NCI-H2196 (cell line): ENCODE measurements around the gene SLC35B3.
A peak's percentile ranks its signal among the peaks of the same experiment; 100 is the strongest.
"Not testable (repeated sequence)": the region's sequence is repeated elsewhere in the genome, so short reads cannot be mapped to it uniquely, and the experiment has no call there.

Source experiments
- DNase-seq: peaks from one replicate; lab custom pipeline; 2025; ENCODE audit not compliant: unreplicated experiment; lab: John Stamatoyannopoulos, UW

The SLC35B3 gene

GRCh38 chr6:8435093-8435844, at the start of gene SLC35B3:
SLC35B3 (minus strand) TSS chr6:8435545.
- DNase-seq: peak; percentile 97

DNA sequence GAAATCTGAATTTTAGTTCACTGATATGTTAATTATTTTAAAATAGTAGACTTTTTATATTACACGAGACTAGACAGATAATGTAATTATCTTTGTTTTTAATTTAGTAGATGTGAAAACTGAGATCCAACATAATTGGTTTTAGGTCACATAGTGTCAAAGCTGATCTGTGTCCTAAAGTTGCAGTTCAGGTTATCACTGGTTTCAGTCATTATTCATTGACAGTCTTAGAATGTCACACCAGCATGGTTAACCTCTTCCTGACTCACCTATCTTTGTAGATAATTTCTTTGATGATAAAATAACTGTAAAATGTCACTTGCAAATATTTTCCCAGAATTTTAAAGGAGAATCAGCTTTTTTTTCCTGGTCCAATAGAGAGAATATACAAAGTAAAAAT, 48.3 kb upstream of the SLC35B3 start:
- DNase-seq: no peak

DNA sequence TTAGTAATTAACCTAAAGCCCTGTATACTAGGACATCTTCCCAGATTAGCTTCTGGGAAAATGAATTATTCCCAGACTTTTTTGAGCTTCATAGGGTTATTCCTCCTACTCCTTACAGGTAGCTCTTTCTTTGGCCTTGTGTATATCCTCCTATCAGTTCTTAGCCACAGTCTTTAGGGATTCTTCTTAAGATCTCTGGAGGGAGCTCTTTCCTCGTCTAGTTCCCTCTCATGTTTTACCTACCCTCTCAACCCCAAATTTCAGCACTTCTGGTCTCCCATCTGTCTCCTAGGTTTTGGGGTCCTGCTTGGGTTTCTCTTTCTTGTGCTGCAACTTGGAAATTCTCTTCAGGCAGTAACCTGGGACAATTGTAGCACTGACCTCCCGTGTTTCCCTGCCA, 46.4 kb upstream of the SLC35B3 start:
- no peak for DNase-seq

DNA sequence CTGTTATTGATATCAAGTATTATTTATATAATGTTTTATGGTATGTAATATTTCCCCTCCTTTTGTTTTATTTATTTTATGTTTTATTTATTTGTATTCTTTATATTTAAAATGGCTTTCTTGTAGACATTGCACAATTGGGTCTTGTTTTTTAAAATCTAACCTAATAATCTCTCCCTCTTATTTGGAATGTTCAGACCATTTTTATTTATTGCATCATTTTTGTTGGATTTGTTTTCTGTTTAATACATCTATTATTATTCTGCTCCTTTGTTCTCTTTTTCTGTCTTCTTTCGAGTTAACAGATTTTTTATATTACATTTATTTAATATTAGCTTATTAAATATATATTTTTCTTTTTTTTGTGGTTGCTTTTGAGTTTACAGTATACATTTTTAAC, 43.1 kb upstream of the SLC35B3 start:
- no peak for DNase-seq

DNA sequence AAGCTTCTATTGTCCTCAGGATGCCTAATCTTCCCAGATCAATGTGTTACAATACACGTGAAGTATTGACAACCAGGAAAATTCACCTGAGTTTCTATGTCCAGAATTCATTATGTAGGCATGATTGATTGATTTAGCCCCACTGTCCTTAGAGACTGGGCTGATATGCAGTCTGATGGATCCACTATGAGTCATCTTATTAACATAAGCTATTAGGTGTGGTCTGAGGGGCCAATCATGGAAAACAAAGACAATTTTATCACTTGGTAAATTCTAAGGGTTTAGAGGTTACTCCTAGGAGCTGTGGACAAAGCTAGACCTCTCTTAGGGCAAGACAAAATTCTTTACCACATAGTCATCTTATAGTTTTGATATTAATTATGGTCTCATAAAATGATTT, 41.3 kb upstream of the SLC35B3 start:
- no peak for DNase-seq

DNA sequence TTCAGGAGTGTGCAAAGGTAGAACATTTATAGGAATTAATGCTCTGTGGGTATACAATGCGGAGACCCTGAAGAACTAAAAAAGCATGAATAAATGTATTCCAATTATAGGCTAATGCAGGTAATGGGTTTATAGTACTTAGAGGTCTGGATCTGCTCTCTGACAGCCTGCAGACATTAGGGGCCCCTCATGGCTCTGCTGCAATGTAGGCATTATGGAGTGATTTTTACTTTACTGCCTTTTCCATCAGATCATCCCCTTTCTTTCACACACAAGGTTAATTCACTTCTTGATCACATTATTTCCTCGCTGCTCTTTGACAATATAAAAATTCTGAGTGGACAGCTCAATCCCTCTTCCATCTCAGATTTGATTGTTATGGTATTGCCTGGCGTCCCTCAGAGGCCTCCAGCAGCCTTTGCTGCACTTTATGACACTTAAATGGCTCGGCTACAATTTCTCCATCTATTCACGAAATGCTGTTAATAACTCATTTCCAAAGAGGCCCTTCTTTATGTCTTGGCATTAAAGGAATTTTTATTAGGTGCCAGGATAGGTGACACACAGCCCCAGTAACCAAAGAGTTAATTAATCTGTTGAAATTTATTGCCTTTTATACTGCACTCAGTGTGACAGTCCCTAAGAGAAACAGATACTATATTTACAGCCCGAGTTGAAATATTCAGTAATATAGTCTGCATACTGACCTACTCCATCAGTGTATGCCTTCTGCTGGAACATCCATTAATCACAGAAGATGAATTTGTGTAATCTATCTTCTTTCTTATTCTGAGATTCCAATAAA, 33.4 kb upstream of the SLC35B3 start:
- DNase-seq: no peak

- no peak for DNase-seq
These were observed 27.3 kb upstream of the SLC35B3 start for GRCh38 chr6:8462694-8463093.

GRCh38 chr6:8462169-8462568, 26.8 kb upstream of the SLC35B3 start:
- no peak for DNase-seq

DNA sequence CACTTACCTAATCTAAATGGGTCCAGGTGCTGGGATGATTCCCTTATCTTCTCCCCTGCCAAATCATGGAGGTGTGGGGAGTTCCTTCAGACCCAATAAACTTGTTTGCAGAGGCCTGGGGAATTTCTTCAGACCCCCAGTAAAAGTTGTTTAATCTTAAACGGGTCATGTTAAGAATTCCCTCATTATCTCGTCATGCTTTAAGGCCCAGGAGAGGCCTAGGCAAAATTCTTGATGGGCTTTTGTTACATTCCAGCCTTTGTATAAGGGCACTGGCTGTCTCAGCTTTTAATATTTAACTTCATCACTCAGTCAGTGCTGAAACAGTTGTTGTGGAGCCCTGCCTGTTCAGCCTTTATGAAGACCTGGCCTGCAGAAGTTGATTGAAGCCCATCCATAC, 11.0 kb upstream of the SLC35B3 start:
- no peak for DNase-seq

GRCh38 chr6:8445930-8446329, 10.6 kb upstream of the SLC35B3 start:
- DNase-seq: not testable (repeated sequence)

- no peak for DNase-seq
These were observed 6.8 kb upstream of the SLC35B3 start for GRCh38 chr6:8442150-8442549.

DNA sequence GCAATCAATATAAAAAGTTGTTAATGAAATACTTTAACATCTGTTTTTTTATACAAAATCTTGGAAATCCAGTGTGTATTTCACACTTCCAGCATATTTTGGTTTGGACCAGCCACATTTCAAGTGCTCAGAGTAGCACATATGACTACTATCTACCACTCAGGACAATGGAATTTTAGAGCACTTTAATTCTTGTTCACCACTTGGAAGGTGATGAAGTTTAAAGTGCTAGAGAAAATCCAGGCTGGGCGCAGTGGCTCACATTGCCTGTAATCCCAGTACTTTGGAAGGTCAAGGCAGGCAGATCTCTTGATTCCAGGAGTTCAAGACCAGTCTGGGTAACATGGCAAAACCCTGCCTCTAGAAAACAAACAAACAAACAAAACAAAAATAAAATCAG, 6.1 kb upstream of the SLC35B3 start:
- DNase-seq: no peak

- DNase-seq: no peak
These were observed 4.4 kb upstream of the SLC35B3 start for GRCh38 chr6:8439601-8440268.

- no peak for DNase-seq
These were observed 2.5 kb upstream of the SLC35B3 start for GRCh38 chr6:8437813-8438212.

- no peak for DNase-seq
These were observed 1.6 kb upstream of the SLC35B3 start for GRCh38 chr6:8436966-8437365.

DNA sequence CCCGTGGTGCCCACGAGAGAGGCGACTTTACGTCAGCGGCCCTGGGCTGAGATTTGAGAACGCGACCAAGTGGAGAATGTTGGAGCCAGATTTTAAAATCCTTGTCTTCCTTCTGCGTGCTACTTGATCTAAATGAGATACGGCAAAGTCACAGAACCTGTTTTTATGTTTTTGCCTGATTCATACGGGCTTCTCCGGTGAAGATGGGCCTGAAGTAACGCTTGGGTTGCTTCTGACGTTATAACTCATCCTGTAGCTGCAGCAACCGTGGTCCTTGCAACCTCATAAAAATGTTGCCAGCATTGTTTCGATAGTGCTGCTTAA, 462 bp upstream of the SLC35B3 start:
- peak; percentile 54 for DNase-seq

- DNase-seq: peak; percentile 9
These were observed 635 bp downstream of the SLC35B3 start for GRCh38 chr6:8434727-8435092.

GRCh38 chr6:8432614-8433013, 2.7 kb downstream of the SLC35B3 start:
- DNase-seq: no peak

GRCh38 chr6:8429821-8430220, 5.5 kb downstream of the SLC35B3 start:
- DNase-seq: no peak

DNA sequence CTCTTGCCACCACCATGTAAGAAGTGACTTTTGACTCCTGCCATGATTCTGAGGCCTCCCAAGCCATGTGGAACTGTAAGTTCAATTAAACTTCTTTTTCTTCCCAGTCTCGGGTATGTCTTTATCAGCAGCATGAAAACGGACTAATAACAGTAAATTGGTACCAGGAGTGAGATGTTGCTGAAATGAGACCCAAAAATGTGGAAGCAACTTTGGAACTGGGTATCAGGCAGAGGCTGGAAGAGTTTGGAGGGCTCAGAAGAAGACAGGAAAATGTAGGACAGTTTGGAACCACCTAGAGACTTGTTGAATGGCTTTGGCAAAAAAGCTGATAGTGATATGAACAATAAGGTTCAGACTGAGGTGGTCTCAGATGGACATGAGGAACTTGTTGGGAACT, 8.8 kb downstream of the SLC35B3 start:
- DNase-seq: not testable (repeated sequence)

DNA sequence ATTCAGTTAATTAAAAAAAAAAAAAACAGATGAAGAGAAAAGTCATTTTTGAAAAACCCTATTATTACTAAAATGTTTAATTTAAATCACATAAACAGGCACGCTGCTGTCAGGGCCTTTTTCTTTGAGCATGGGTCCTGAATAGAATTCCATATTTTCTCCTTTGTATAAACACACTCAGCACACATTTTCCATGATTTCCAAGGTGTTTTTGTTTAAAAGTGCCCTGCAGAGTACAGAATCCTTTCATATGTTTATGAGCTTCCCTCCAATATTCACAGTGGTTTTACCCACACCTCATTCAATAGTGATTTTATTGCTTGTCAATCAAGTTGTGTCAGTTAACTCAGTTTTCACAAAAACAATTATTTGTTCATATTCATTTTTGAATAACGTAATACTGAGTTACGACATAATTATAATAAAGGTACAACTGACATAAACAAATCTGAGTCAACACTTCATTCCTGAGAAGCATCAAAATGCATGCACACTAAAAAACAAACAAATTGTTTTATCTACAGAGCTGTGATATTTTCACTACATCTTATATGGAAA, 15.2 kb downstream of the SLC35B3 start:
- DNase-seq: no peak

GRCh38 chr6:8415913-8416312, 19.4 kb downstream of the SLC35B3 start:
- DNase-seq: no peak
